Erythroblast (primary cell): ENCODE results near the gene CISH.
A peak's percentile ranks its signal among the peaks of the same experiment; 100 is the strongest.

ENCODE experiments used
- DNase-seq, 2 experiments: peaks; one replicate each; lab custom pipeline; 2025; lab: John Stamatoyannopoulos, UW
- GATA1 ChIP-seq: IDR thresholded peaks from 2 replicates; pipeline ENCODE4 v1.6.1; 2011; ENCODE audit warnings: low read depth, mild to moderate bottlenecking, control low read depth, low read length, moderate library complexity
- POLR2A ChIP-seq: IDR thresholded peaks from 2 replicates; pipeline ENCODE4 v1.6.1; 2011; ENCODE audit warnings: mild to moderate bottlenecking, low read length

CISH gene

DNA sequence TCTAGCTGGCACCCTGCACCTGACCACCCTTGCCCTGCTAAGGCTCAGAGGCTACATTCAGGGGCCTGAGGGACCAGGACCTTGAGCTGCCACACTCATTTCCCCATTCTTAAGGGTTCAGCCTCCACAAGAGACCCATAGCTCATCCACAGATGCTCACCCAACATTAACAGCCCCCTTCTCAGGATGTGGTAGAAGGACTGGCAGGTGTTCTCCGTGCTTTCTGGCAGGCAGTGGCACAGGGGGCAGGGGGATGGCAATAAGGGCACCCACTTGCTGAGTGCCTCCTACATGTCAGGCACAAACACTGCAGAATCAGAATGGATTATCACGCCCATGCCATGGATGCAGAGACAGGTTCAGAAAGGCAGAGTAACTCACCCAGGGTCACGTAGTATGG lies 14.8 kb upstream of the CISH start:
- no peak for DNase-seq
- TF ChIP-seq GATA1 (no peak), POLR2A (no peak)

DNA sequence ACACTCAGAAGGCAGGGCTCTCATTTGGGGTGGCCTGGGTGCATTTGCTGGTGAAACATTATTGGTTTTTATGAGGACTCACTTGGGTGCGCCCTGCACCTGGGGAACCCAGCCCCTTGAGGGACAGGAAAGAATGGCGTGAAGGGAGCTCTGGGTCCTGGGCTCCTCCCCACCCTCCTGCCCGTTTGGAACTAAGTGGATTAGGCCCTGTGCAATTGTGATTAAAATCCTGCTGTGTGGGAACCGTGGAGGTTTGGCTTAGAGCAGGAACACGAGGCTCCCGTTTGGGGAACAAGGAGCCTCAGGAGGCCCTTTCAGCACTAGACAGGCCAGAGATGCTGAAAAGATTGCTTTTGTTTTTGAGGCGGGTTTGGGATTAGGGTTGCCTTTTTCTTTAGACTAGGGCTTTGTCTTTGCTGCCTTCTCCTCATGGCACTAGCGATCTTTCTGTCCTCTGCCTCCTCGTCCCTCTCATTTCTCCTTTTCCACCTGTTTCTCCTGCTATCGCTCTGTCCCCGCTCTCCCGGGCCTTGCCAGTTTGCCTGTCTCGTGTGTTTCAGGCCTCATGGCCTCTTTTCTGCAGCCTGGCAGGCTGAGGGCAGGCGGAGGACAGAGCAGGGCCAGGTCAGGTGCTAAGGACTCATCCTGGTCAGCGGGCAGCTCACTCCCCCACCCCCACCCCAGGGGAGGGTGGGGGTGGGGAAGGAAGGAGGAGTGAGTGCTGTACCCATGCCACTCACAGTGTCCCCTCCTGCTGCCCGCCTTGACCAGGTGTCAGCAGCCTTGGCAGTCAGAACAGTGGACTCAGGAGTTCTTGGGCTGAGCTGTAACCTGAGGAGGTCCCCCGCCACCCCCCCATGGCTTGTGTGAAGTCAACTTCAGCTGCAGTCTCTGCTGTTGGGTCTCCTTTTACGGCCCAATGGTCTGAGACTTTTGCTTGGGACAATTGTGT lies 13.9 kb upstream of the CISH start:
- TF ChIP-seq POLR2A (no peak), GATA1 (no peak)
- no peak for DNase-seq

DNA sequence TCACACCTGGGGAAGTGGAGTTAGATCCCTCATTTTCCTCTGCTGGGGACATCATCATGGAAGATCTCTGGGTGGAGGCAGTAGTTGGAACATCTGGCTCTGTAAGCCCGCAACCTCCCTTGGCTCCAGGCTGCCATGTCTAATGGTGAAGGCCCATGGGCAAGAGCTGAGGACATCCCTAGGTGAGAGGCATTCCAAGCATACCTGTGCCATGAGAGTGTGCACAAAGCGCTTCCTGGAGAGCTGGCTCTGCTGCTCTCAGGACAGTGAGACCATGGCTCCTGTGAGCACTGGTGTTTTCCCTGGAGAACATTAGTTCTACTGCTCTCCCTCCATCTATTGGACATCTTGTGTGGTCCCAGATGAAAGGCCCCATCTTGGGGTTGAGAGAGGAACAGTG lies 13.1 kb upstream of the CISH start:
- no peak for DNase-seq
- TF ChIP-seq POLR2A (no peak), GATA1 (no peak)

DNA sequence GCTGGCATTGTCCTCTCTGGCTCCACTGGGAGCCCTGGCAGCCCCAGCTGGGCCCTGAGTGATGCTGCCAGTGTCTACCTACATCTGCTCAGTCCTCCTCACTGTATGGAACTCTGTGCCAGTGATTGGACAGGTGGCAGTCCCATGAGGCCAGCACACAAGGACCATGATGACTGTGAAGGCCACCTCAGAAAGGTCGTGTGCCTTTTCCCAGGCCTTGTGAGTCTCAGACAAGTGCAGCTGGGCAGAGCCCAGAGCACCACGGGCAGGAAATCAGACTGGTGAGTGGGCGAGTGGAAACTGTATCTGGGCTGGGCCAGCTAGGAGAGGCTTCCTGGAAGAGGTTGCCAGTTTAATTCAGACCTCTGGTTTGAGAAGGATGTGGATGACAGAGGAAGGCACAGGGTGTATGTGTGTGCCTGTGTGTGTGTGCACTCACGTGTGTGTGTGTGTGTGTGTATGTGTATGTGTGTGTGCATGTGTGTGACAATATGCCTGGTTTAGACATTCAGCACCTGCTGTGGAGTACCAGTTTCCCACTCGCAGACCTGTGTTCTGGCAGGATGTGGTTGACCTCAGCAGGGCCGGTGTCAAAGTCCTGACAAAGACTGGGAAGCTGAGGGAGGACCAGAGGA lies 12.4 kb upstream of the CISH start:
- peak; percentile 11 for TF ChIP-seq POLR2A
- TF ChIP-seq GATA1 = no peak
- no peak for DNase-seq

DNA sequence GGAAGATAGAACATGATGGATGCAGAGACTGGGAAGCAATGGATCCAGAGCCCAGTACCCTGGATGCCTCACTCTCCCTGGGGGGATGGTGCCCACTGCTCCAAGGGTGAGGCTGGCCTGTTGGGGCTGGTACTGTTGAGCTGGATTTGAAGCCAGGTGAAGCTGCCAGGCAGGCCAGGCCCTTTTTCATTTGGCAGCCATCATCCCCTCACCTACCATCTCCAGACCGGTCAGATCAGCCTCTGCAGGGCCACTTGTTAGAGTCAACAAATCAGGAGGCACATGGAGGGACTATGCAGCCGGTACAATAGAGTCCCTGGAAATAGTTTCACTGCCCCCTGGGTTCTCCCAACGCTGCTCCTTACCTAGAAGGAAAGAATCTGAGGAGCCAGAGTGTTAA lies 11.3 kb upstream of the CISH start:
- no peak for DNase-seq
- TF ChIP-seq GATA1 (no peak), POLR2A (no peak)

DNA sequence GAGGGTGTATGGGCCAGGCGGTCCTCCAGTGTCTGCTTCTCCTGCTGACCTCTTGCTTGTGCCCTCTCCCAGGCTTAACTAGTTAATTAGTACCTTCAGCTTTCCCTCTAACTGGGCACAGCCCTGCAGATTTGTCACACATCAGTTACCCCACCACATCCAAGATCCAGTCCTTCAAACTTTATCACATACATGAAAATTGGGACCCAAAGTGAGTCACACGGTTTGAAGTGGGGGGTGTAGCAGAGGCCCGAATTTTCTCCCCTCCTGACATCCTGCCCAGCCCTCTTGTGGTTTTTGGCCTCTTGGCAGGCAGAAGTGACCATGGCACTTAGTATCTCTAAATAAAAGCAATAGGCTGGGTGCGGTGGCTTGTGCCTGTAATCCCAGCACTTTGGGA lies 9.2 kb upstream of the CISH start:
- TF ChIP-seq POLR2A (no peak), GATA1 (no peak)
- peak in 1 of 2 experiments; percentile 19 for DNase-seq

DNA sequence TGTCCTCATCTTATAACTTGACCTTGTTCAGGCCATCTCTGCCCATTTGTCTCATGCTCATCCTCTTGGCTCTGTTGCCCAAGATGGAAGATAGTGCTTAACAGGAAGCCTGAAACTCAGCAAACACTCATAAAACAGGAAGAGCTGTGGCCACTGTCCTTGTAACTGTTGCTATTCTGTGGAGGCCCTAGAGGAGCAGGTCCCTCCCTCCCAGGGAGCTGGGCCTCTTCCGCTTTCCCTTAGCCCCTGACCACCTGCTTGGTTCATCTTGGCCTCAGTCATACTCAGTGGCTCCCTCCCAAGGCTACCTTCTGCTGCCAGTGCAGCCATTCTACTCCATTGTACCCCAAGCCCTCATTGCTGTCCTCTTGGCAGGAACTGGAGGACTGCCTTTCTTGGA lies 8.8 kb upstream of the CISH start:
- peak in 1 of 2 experiments; percentile 19 for DNase-seq
- TF ChIP-seq GATA1 (no peak), POLR2A (no peak)

DNA sequence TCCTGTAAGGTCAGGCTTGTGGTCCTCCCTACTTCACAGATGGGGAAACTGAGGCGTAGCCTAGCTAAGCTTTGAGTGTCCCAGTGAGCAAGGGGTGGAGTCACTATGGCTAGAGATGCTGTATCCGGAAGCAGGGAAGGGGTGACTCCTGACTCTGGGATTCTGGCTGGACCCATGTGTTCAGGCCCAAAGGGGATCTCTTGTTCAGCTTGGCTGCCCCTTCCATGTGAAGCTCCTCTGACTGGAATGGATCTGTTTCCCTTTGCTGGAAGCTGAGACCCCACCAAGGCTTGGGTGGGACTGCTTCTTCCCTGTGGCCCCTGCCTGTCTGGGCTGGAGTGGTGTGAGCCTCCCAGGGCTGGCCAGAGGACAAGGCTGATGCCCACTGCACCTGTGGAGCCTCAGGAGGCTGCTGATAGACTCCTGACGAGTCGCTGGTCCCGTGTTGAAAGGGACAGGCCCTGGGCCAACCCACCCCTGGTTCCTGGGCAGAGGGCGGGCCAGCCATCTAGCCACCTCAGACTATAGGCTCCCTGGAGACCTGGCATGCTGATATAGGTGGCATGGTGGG lies 6.4 kb upstream of the CISH start:
- DNase-seq = peak in 1 of 2 experiments; percentile 29
- TF ChIP-seq GATA1 (no peak), POLR2A (no peak)

DNA sequence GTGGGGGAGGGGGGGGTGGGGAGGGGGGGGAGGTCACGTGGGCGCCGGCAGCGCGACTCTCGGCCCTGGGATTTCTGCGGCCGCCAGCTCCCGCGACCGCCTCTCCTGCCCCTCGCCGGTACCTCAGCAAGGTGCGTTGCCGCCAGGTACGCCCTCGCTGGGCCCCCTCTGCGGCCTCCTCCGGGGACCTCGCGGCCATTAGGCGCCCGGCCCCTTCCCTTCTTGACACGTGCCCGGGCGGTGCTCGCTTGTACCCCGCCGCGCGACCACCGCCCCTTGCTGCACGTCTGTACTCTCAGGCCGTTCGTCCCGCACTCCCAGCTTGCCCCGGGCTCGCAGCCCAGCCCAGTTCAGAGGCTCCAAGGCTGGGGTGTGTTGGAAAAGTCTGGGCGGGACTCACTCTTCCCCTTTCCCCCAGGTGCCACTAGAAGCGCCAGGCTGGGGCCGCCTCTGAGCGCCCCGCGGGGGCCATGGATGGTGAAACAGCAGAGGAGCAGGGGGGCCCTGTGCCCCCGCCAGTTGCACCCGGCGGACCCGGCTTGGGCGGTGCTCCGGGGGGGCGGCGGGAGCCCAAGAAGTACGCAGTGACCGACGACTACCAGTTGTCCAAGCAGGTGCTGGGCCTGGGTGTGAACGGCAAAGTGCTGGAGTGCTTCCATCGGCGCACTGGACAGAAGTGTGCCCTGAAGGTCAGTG lies 5.7 kb upstream of the CISH start, which contains the start of gene MAPKAPK3:
TSS of gene MAPKAPK3 (plus strand) at position 56 of the 696 bp plus-strand sequence. CDS start at position 471, 415 bp downstream.
- peak; percentile 63 to 77 for DNase-seq
- TF ChIP-seq GATA1 = no peak
- peak; percentile 8 for TF ChIP-seq POLR2A

DNA sequence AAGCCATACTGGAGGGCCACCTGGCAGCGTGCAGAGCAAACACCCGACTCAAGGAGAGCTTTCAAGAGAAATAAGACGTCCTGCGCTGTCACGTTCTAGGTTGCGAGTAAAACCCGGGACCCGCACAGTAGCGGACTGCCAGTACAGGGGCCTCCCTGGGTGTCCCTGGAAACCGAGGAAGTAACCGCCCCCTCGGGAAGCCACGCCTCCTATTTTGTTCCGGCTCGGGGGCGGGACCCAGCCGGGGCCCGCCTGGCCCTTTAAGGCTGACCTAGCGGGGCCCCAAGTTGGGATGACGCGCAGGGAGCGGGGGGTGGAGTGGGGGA lies 5.2 kb upstream of the CISH start:
- peak; percentile 92 to 94 for DNase-seq
- peak; percentile 43 for TF ChIP-seq POLR2A
- TF ChIP-seq GATA1 = no peak

DNA sequence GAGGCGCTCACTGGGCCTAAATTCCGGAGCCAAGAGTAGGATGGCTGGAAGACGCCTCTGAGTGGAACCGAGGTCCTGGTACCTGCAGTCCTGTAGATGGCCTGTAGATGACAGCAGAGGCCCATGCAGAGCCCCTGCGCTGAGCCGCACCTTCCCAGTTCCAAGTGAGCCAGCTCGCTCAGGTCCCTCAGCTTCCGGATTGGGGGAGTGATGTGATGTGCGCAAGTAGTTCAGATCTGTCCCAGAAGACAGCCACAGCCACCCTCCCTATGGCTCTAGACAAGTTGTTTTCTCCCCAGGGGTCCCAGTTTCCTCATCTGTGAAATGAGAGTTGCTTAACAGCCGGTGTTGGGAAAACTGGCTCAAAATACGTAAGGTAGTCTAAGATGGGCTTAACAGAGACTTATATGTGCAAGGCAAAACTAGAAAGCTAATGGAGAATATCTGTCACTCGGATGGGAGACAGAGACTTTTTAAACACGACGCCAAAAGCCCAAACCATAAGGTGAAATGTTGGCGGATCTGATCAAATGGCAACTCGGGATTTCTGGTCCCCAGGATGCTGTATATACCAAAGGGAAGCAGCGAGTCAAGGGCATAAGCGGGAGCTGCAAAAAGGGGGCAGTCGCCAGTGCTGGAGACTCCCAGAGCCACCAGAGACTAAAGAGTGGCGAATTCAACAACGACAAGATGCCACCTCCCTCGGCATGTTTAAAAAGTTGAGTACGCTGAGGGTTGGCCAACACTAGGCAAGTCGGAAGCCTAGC lies 4.6 kb upstream of the CISH start:
- TF ChIP-seq GATA1 = no peak
- peak; percentile 25 for TF ChIP-seq POLR2A
- peak; percentile 87 to 92 for DNase-seq

DNA sequence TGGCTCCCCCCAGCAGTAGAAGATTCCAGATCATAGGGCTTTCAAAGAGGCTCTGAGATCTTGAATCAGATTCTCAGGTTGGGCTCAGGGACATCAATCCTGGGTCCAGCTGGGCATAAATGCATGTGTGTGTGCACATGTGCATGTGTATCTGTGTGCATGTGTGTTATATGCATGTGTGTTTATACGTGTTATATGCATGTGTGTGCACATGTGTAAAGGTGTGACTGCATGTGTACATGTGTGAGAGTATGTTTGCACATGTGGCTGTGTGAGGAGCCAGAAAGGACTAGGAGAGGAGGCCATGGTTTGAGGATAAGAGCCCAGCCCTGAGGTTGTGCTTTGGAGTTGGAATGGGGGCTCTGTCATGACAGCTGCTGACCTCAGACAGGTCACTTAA lies 3.6 kb upstream of the CISH start:
- TF ChIP-seq POLR2A = no peak
- no peak for TF ChIP-seq GATA1
- no peak for DNase-seq
